ENCODE measurements around the gene TAGLN. TPM values are rescaled to one million over a fixed set of nuclear protein-coding genes. Genes with fewer than 3 reads are reported as not detected.
A peak's percentile ranks its signal among the peaks of the same experiment; 100 is the strongest.

The TAGLN gene
- total RNA-seq (2021), result 11.0 and 16.9 TPM in 2 replicates
- percentile 43 among the genes with signal in this experiment for Bru-seq, nascent RNA
- percentile 74 among the genes with signal in this experiment for BruChase-seq, experiment 1, labeled RNA remaining after a 2-hour chase
- percentile 85 among the genes with signal in this experiment for BruChase-seq, experiment 2, labeled RNA remaining after a 6-hour chase
- long read RNA-seq, transcript TAGLN-202 (5 exons, 928 nt), result major isoform, 17 of 17 reads
- long read RNA-seq, partial matches to known transcripts, result 0 of 17 reads
- long read RNA-seq, other reads (novel, unspliced or antisense), result 0 of 17 reads

GRCh38 chr11:117199053-117199915 lies at the start of gene TAGLN:
TSS of gene TAGLN (plus strand) at chr11:117199370. CDS start at chr11:117203014, 3,644 bp downstream.
- H3K4me2 ChIP-seq, result no peak within 1 kb of the TSS
- H3K4me1 ChIP-seq (replicated peaks; ENCODE audit: insufficient read depth), result no peaks in the 10 kb centered on the region
- no peaks in the 10 kb centered on the region for H3K79me2 ChIP-seq (ENCODE audit: low read depth)
- no peaks in the 10 kb centered on the region for H3K9me2 ChIP-seq (ENCODE audit: insufficient read depth)
- CTCF ChIA-PET, result no interaction called here
- H3K36me3 ChIP-seq (ENCODE audit: low read depth), result no peaks in the 10 kb centered on the region
- BruUV-seq (replicated peaks), result TSS peak; percentile 93
- DNase-seq, result peak in 1 of 2 experiments; percentile 69
- H3F3A ChIP-seq (ENCODE audit: insufficient read depth, low read depth), result no peaks in the 10 kb centered on the region
- POLR2A ChIA-PET (ENCODE audit: unreplicated experiment), result no interaction called here
- no peak within 1 kb of the TSS for H2AFZ ChIP-seq
- TF ChIP-seq CTCF (conservative IDR thresholded peaks at IDR 0.05) (no peak), EZH2 (IDR thresholded peaks at IDR 0.05; ENCODE audit: low read depth) (no peak)
- intact Hi-C loops (cut with micrococcal nuclease; ENCODE audit: unreplicated experiment), result no loop called here
- no peaks in the 10 kb centered on the region for H3K27me3 ChIP-seq (ENCODE audit: insufficient read depth, low read depth)
- no peaks in the 10 kb centered on the region; the same call in 1 of the 2 replicates for H4K20me1 ChIP-seq (ENCODE audit: insufficient read depth)
- no peaks in the 10 kb centered on the region for H3K9me3 ChIP-seq (ENCODE audit: insufficient read depth, low read depth)
- H3K4me3 ChIP-seq, result no peak within 1 kb of the TSS
- H3K27ac ChIP-seq, result no peak within 1 kb of the TSS

GRCh38 chr11:117152066-117152465 lies 47.1 kb upstream of the TAGLN start:
- intact Hi-C loops (cut with micrococcal nuclease; ENCODE audit: unreplicated experiment), result no loop called here
- Histone ChIP-seq H3K4me1 (replicated peaks; ENCODE audit: insufficient read depth) (no peaks in the 10 kb centered on the region), H3F3A (ENCODE audit: insufficient read depth, low read depth) (peaks cover 18% of the 10 kb centered on the region; the same call in 1 of the 2 replicates), H3K9me2 (ENCODE audit: insufficient read depth) (no peaks in the 10 kb centered on the region), H2AFZ (no peak overlapping the region), H3K79me2 (ENCODE audit: low read depth) (peaks cover 99% of the 10 kb centered on the region), H3K27me3 (ENCODE audit: insufficient read depth, low read depth) (no peaks in the 10 kb centered on the region), H3K4me3 (no peak overlapping the region), H3K4me2 (no peak overlapping the region), H3K9me3 (ENCODE audit: insufficient read depth, low read depth) (no peaks in the 10 kb centered on the region), H3K36me3 (ENCODE audit: low read depth) (peaks cover 63% of the 10 kb centered on the region), H3K27ac (no peak overlapping the region), H4K20me1 (ENCODE audit: insufficient read depth) (peaks cover 97% of the 10 kb centered on the region)
- CTCF ChIA-PET, result no interaction called here
- no peak for TF ChIP-seq CTCF (conservative IDR thresholded peaks at IDR 0.05)
- TF ChIP-seq EZH2 (IDR thresholded peaks at IDR 0.05; ENCODE audit: low read depth), result no peak
- BruUV-seq (replicated peaks), result no TSS peak
- no peak for DNase-seq
- POLR2A ChIA-PET (ENCODE audit: unreplicated experiment), result no interaction called here

- Histone ChIP-seq H3K79me2 (ENCODE audit: low read depth) (peaks cover 97% of the 10 kb centered on the region), H3K4me1 (replicated peaks; ENCODE audit: insufficient read depth) (no peaks in the 10 kb centered on the region), H3K36me3 (ENCODE audit: low read depth) (peaks cover 56% of the 10 kb centered on the region), H3K9me3 (ENCODE audit: insufficient read depth, low read depth) (no peaks in the 10 kb centered on the region), H4K20me1 (ENCODE audit: insufficient read depth) (peaks cover 96% of the 10 kb centered on the region), H3K4me2 (no peak overlapping the region), H3K4me3 (no peak overlapping the region), H3K27me3 (ENCODE audit: insufficient read depth, low read depth) (no peaks in the 10 kb centered on the region), H2AFZ (no peak overlapping the region), H3F3A (ENCODE audit: insufficient read depth, low read depth) (peaks cover 21% of the 10 kb centered on the region; the same call in 1 of the 2 replicates), H3K9me2 (ENCODE audit: insufficient read depth) (no peaks in the 10 kb centered on the region), H3K27ac (no peak overlapping the region)
- ChIA-PET POLR2A (ENCODE audit: unreplicated experiment) (no interaction called here), CTCF (interaction anchor here (0.8 kb wide), 1 partner anchor 25 kb away, joined by 3 read pairs; no protein-coding TSS in a partner anchor)
- intact Hi-C loops (cut with micrococcal nuclease; ENCODE audit: unreplicated experiment), result no loop called here
- BruUV-seq (replicated peaks), result no TSS peak
- DNase-seq, result no peak
- TF ChIP-seq EZH2 (IDR thresholded peaks at IDR 0.05; ENCODE audit: low read depth) (no peak), CTCF (conservative IDR thresholded peaks at IDR 0.05) (no peak)
Measured at GRCh38 chr11:117154468-117154867, 44.7 kb upstream of the TAGLN start.
